Activated CD4-positive, alpha-beta memory T cell treated with anti-CD3 and anti-CD28 coated beads, Interleukin-2, amount 10 ng/mL, durations not matched to agents 7 days and 5 days (primary cell): ENCODE results near the gene AICDA. TPM values are rescaled to one million over a fixed set of nuclear protein-coding genes. Genes with fewer than 3 reads are reported as not detected.
"Not testable (repeated sequence)": the region's sequence is repeated elsewhere in the genome, so short reads cannot be mapped to it uniquely, and the experiment has no call there.

ENCODE experiments used
- CTCF ChIA-PET: fragments of 350-600 bp; sonication (Branson Sonifier 250); formaldehyde crosslinking; loops from one replicate; lab custom pipeline; 2021; ENCODE audit warnings: antibody characterized with exemption, inconsistent platforms; lab: Charles Lee
- POLR2A ChIA-PET: fragments of 350-600 bp; sonication (Branson Sonifier 250); formaldehyde crosslinking; loops from one replicate; lab custom pipeline; 2021; ENCODE audit warnings: antibody characterized with exemption; lab: Charles Lee
- DNase-seq: peaks from one replicate; pipeline ENCODE4 v3.0.0-alpha.2; 2020
- H3K27ac Mint-ChIP-seq: one replicate; pipeline ENCODE4 v1.8.0; 2021; ENCODE audit warnings: mild to moderate bottlenecking, mixed read lengths
- H3K27me3 Mint-ChIP-seq: one replicate; pipeline ENCODE4 v1.8.0; 2021; ENCODE audit warnings: mixed read lengths
- H3K36me3 Mint-ChIP-seq: one replicate; pipeline ENCODE4 v1.8.0; 2021; ENCODE audit warnings: low read depth, mixed read lengths
- H3K4me1 Mint-ChIP-seq: one replicate; pipeline ENCODE4 v1.8.0; 2021; ENCODE audit warnings: mixed read lengths
- H3K4me3 Mint-ChIP-seq: one replicate; pipeline ENCODE4 v1.8.0; 2021; ENCODE audit warnings: mild to moderate bottlenecking, mixed read lengths
- H3K9me3 Mint-ChIP-seq: one replicate; pipeline ENCODE4 v1.8.0; 2021; ENCODE audit warnings: mixed read lengths
- total RNA-seq, 2 experiments: library from RNA; stranded (reverse); gene quantifications; one replicate each; pipeline ENCODE4 v1.2.3, GENCODE V29; 2021

AICDA gene
- total RNA-seq, 2 experiments from 2014 or later: not detected

GRCh38 chr12:8637244-8637643 is 24.6 kb upstream of the AICDA start:
- CTCF ChIA-PET: no interaction called here
- Mint-ChIP-seq H3K4me1 (no peaks in the 10 kb centered on the region), H3K27me3 (peaks cover 40% of the 10 kb centered on the region), H3K4me3 (no peak overlapping the region), H3K36me3 (no peaks in the 10 kb centered on the region), H3K27ac (no peak overlapping the region), H3K9me3 (no peaks in the 10 kb centered on the region)
- DNase-seq: no peak
- POLR2A ChIA-PET: no interaction called here

GRCh38 chr12:8636581-8636980 is 23.9 kb upstream of the AICDA start:
- ChIA-PET POLR2A (no interaction called here), CTCF (no interaction called here)
- H3K4me3 Mint-ChIP-seq: no peak overlapping the region
- H3K27ac Mint-ChIP-seq: no peak overlapping the region
- H3K9me3 Mint-ChIP-seq: no peaks in the 10 kb centered on the region
- no peaks in the 10 kb centered on the region for H3K4me1 Mint-ChIP-seq
- DNase-seq: no peak
- H3K27me3 Mint-ChIP-seq: peaks cover 40% of the 10 kb centered on the region
- H3K36me3 Mint-ChIP-seq: no peaks in the 10 kb centered on the region

GRCh38 chr12:8636007-8636346 is 23.3 kb upstream of the AICDA start:
- CTCF ChIA-PET, POLR2A ChIA-PET, H3K36me3 Mint-ChIP-seq, DNase-seq, H3K27ac Mint-ChIP-seq, H3K4me1 Mint-ChIP-seq, H3K4me3 Mint-ChIP-seq, H3K9me3 Mint-ChIP-seq: not testable (repeated sequence)
- H3K27me3 Mint-ChIP-seq: peaks cover 44% of the 10 kb centered on the region

- H3K27ac Mint-ChIP-seq, H3K4me3 Mint-ChIP-seq, POLR2A ChIA-PET, H3K4me1 Mint-ChIP-seq, DNase-seq, H3K9me3 Mint-ChIP-seq, CTCF ChIA-PET, H3K36me3 Mint-ChIP-seq: not testable (repeated sequence)
- H3K27me3 Mint-ChIP-seq: peaks cover 44% of the 10 kb centered on the region
These were observed 22.8 kb upstream of the AICDA start for GRCh38 chr12:8635342-8636006.

GRCh38 chr12:8630131-8630530 is 17.5 kb upstream of the AICDA start:
- H3K27me3 Mint-ChIP-seq: peaks cover 23% of the 10 kb centered on the region
- no peaks in the 10 kb centered on the region for H3K9me3 Mint-ChIP-seq
- CTCF ChIA-PET: no interaction called here
- POLR2A ChIA-PET: no interaction called here
- DNase-seq: no peak
- H3K4me3 Mint-ChIP-seq: no peak overlapping the region
- H3K27ac Mint-ChIP-seq: no peak overlapping the region
- no peaks in the 10 kb centered on the region for H3K4me1 Mint-ChIP-seq
- no peaks in the 10 kb centered on the region for H3K36me3 Mint-ChIP-seq

GRCh38 chr12:8629486-8630033 is 16.9 kb upstream of the AICDA start:
- Mint-ChIP-seq H3K4me1 (no peaks in the 10 kb centered on the region), H3K36me3 (no peaks in the 10 kb centered on the region), H3K9me3 (no peaks in the 10 kb centered on the region), H3K27me3 (peaks cover 18% of the 10 kb centered on the region), H3K4me3 (no peak overlapping the region), H3K27ac (no peak overlapping the region)
- ChIA-PET CTCF (interaction anchor here (1.5 kb wide), 1 partner anchor 15 kb away, joined by 3 read pairs; no protein-coding TSS in a partner anchor), POLR2A (no interaction called here)
- DNase-seq: no peak

- H3K4me1 Mint-ChIP-seq: no peaks in the 10 kb centered on the region
- CTCF ChIA-PET: interaction anchor here (0.6 to 1.5 kb wide), 3 partner anchors 16 to 59 kb away, joined by 3 read pairs; no protein-coding TSS in a partner anchor
- no peaks in the 10 kb centered on the region for H3K9me3 Mint-ChIP-seq
- POLR2A ChIA-PET: no interaction called here
- no peak for DNase-seq
- H3K36me3 Mint-ChIP-seq: no peaks in the 10 kb centered on the region
- peaks cover 17% of the 10 kb centered on the region for H3K27me3 Mint-ChIP-seq
- no peak overlapping the region for H3K27ac Mint-ChIP-seq
- no peak overlapping the region for H3K4me3 Mint-ChIP-seq
These were observed 16.1 kb upstream of the AICDA start for GRCh38 chr12:8628731-8629130.

GRCh38 chr12:8624750-8625149 is 12.1 kb upstream of the AICDA start:
- POLR2A ChIA-PET, H3K27me3 Mint-ChIP-seq, CTCF ChIA-PET: not testable (repeated sequence)

GRCh38 chr12:8622646-8623045 is 10.0 kb upstream of the AICDA start:
- Mint-ChIP-seq H3K9me3 (no peaks in the 10 kb centered on the region), H3K4me3 (no peak overlapping the region), H3K27me3 (peaks cover 1% of the 10 kb centered on the region), H3K36me3 (no peaks in the 10 kb centered on the region), H3K4me1 (no peaks in the 10 kb centered on the region), H3K27ac (no peak overlapping the region)
- CTCF ChIA-PET: interaction anchor here (0.8 kb wide), 1 partner anchor 79 kb away, joined by 3 read pairs; no protein-coding TSS in a partner anchor
- POLR2A ChIA-PET: no interaction called here
- DNase-seq: no peak

More at GRCh38 chr12:8624750-8625149, 12.1 kb upstream of the AICDA start:
- H3K4me1 Mint-ChIP-seq, DNase-seq, H3K9me3 Mint-ChIP-seq, H3K4me3 Mint-ChIP-seq, H3K27ac Mint-ChIP-seq, H3K36me3 Mint-ChIP-seq: not testable (repeated sequence)

- CTCF ChIA-PET: no interaction called here
- Mint-ChIP-seq H3K27ac (no peak overlapping the region), H3K4me3 (no peak overlapping the region), H3K4me1 (no peaks in the 10 kb centered on the region), H3K27me3 (peaks cover 2% of the 10 kb centered on the region), H3K36me3 (no peaks in the 10 kb centered on the region), H3K9me3 (no peaks in the 10 kb centered on the region)
- POLR2A ChIA-PET: no interaction called here
- no peak for DNase-seq
These were observed 2.5 kb upstream of the AICDA start for GRCh38 chr12:8615206-8615605.

GRCh38 chr12:8613881-8614280 is 1.2 kb upstream of the AICDA start:
- POLR2A ChIA-PET, H3K9me3 Mint-ChIP-seq, H3K27ac Mint-ChIP-seq, H3K4me1 Mint-ChIP-seq, H3K27me3 Mint-ChIP-seq, H3K4me3 Mint-ChIP-seq, H3K36me3 Mint-ChIP-seq, CTCF ChIA-PET, DNase-seq: not testable (repeated sequence)

- ChIA-PET CTCF (interaction anchor here (0.7 to 4.3 kb wide), 5 partner anchors 13 to 346 kb away, joined by 3 to 43 read pairs (median 6); no protein-coding TSS in a partner anchor), POLR2A (interaction anchor here (1.5 kb wide), 1 partner anchor 48 kb away, joined by 3 read pairs; no protein-coding TSS in a partner anchor)
- Mint-ChIP-seq H3K27ac (no peak overlapping the region), H3K36me3 (no peaks in the 10 kb centered on the region), H3K27me3 (peaks cover 17% of the 10 kb centered on the region), H3K4me1 (peaks cover 9% of the 10 kb centered on the region), H3K9me3 (no peaks in the 10 kb centered on the region), H3K4me3 (no peak overlapping the region)
- no peak for DNase-seq
These were observed 3.5 kb downstream of the AICDA start for GRCh38 chr12:8609061-8609570.

- Mint-ChIP-seq H3K36me3 (no peaks in the 10 kb centered on the region), H3K4me3 (no peak overlapping the region), H3K4me1 (peaks cover 9% of the 10 kb centered on the region), H3K27ac (no peak overlapping the region), H3K27me3 (peaks cover 23% of the 10 kb centered on the region), H3K9me3 (no peaks in the 10 kb centered on the region)
- no peak for DNase-seq
- CTCF ChIA-PET: interaction anchor here (0.9 kb wide), 1 partner anchor 63 kb away, joined by 3 read pairs; no protein-coding TSS in a partner anchor
- POLR2A ChIA-PET: no interaction called here
These were observed 5.8 kb downstream of the AICDA start for GRCh38 chr12:8606890-8607289.
